Measurements from ENCODE around the gene NAGPA. TPM values are rescaled to one million over a fixed set of nuclear protein-coding genes. Genes with fewer than 3 reads are reported as not detected.

The NAGPA gene
- total RNA-seq, 1 donor from 2014 or later, result 17.4 TPM

- Histone ChIP-seq H3K9me3 (ENCODE audit: insufficient read depth, low read depth, low read length) (peaks cover 3% of the 10 kb centered on the region), H3K4me1 (ENCODE audit: insufficient read depth, low read length) (no peaks in the 10 kb centered on the region), H4K20me1 (ENCODE audit: insufficient read depth, low read length) (no peaks in the 10 kb centered on the region), H3K9ac (ENCODE audit: low read length) (no peak overlapping the region), H3K4me3 (ENCODE audit: insufficient read depth, low read depth, low read length) (no peak overlapping the region), H3K36me3 (ENCODE audit: insufficient read depth, low read length) (no peaks in the 10 kb centered on the region), H2AFZ (ENCODE audit: low read depth, low read length) (no peak overlapping the region), H3K27ac (ENCODE audit: low read depth, low read length) (no peak overlapping the region), H3K79me2 (ENCODE audit: insufficient read depth, low read length) (no peaks in the 10 kb centered on the region), H3K27me3 (ENCODE audit: insufficient read depth, low read length) (peaks cover 23% of the 10 kb centered on the region), H3K4me2 (ENCODE audit: low read length) (no peak overlapping the region)
- FAIRE-seq (no peak), DNase-seq (ENCODE audit: low read depth) (no peak)
- TF ChIP-seq EZH2 (IDR thresholded peaks at IDR 0.05; ENCODE audit: insufficient read depth, low read length) (no peak), CTCF (IDR thresholded peaks at IDR 0.05; ENCODE audit: insufficient read depth, low read depth, low read length) (no peak)
- Mint-ChIP-seq H3K4me1 (ENCODE audit: low read depth, unreplicated experiment) (no peaks in the 10 kb centered on the region), H3K9me3 (ENCODE audit: unreplicated experiment) (no peaks in the 10 kb centered on the region), H3K27me3 (ENCODE audit: low read depth, unreplicated experiment) (peaks cover 16% of the 10 kb centered on the region), H3K36me3 (ENCODE audit: low read depth, unreplicated experiment) (no peaks in the 10 kb centered on the region), H3K4me3 (ENCODE audit: unreplicated experiment) (no peak overlapping the region), H3K27ac (ENCODE audit: unreplicated experiment) (no peak overlapping the region)
These were observed 51.5 kb downstream of the NAGPA start for GRCh38 chr16:4982056-4982867.

GRCh38 chr16:4981473-4981872 lies 52.3 kb downstream of the NAGPA start:
- no peaks in the 10 kb centered on the region for H3K4me1 ChIP-seq (ENCODE audit: insufficient read depth, low read length)
- no peaks in the 10 kb centered on the region for H4K20me1 ChIP-seq (ENCODE audit: insufficient read depth, low read length)
- no peak overlapping the region for H3K4me3 ChIP-seq (ENCODE audit: insufficient read depth, low read depth, low read length)
- no peak overlapping the region for H3K9ac ChIP-seq (ENCODE audit: low read length)
- H3K36me3 ChIP-seq (ENCODE audit: insufficient read depth, low read length), result no peaks in the 10 kb centered on the region
- no peak for FAIRE-seq
- no peak overlapping the region for H3K27ac ChIP-seq (ENCODE audit: low read depth, low read length)
- H3K9me3 Mint-ChIP-seq (ENCODE audit: unreplicated experiment), result no peaks in the 10 kb centered on the region
- H3K4me3 Mint-ChIP-seq (ENCODE audit: unreplicated experiment), result no peak overlapping the region
- H3K36me3 Mint-ChIP-seq (ENCODE audit: low read depth, unreplicated experiment), result no peaks in the 10 kb centered on the region
- H3K27me3 ChIP-seq (ENCODE audit: insufficient read depth, low read length), result peaks cover 15% of the 10 kb centered on the region
- H3K79me2 ChIP-seq (ENCODE audit: insufficient read depth, low read length), result no peaks in the 10 kb centered on the region
- H3K27ac Mint-ChIP-seq (ENCODE audit: unreplicated experiment), result no peak overlapping the region
- H3K4me1 Mint-ChIP-seq (ENCODE audit: low read depth, unreplicated experiment), result no peaks in the 10 kb centered on the region
- H3K27me3 Mint-ChIP-seq (ENCODE audit: low read depth, unreplicated experiment), result peaks cover 11% of the 10 kb centered on the region
- no peak overlapping the region for H2AFZ ChIP-seq (ENCODE audit: low read depth, low read length)
- DNase-seq (ENCODE audit: low read depth), result no peak
- no peak overlapping the region for H3K4me2 ChIP-seq (ENCODE audit: low read length)
- H3K9me3 ChIP-seq (ENCODE audit: insufficient read depth, low read depth, low read length), result peaks cover 3% of the 10 kb centered on the region
- no peak for TF ChIP-seq CTCF (IDR thresholded peaks at IDR 0.05; ENCODE audit: insufficient read depth, low read depth, low read length)
- no peak for TF ChIP-seq EZH2 (IDR thresholded peaks at IDR 0.05; ENCODE audit: insufficient read depth, low read length)

DNA sequence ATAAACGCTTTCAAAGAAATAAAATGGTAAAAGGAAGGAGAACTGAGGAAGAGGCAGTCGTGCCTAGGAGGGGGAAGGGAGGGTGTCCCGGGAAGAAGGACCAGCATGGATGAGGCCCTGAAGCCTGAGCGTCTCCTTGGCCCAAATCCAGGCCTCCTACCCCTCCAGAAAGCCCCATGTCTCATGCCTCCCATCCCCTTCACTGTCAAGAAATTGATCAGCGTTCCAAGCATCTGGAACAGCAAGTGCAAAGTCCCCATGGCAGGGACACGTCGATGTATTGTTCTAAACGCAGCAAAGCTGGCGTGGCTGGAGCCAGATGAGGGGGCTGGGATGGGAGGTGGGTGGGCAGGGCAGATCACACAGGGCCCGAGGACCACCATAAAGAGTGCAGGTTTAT lies 53.0 kb downstream of the NAGPA start:
- Histone ChIP-seq H3K9me3 (ENCODE audit: insufficient read depth, low read depth, low read length) (no peaks in the 10 kb centered on the region), H3K27ac (ENCODE audit: low read depth, low read length) (no peak overlapping the region), H3K9ac (ENCODE audit: low read length) (no peak overlapping the region), H3K79me2 (ENCODE audit: insufficient read depth, low read length) (no peaks in the 10 kb centered on the region), H3K27me3 (ENCODE audit: insufficient read depth, low read length) (peaks cover 11% of the 10 kb centered on the region), H2AFZ (ENCODE audit: low read depth, low read length) (no peak overlapping the region), H4K20me1 (ENCODE audit: insufficient read depth, low read length) (no peaks in the 10 kb centered on the region), H3K4me3 (ENCODE audit: insufficient read depth, low read depth, low read length) (no peak overlapping the region), H3K36me3 (ENCODE audit: insufficient read depth, low read length) (no peaks in the 10 kb centered on the region), H3K4me1 (ENCODE audit: insufficient read depth, low read length) (no peaks in the 10 kb centered on the region), H3K4me2 (ENCODE audit: low read length) (no peak overlapping the region)
- no peak overlapping the region for H3K27ac Mint-ChIP-seq (ENCODE audit: unreplicated experiment)
- H3K4me1 Mint-ChIP-seq (ENCODE audit: low read depth, unreplicated experiment), result no peaks in the 10 kb centered on the region
- H3K27me3 Mint-ChIP-seq (ENCODE audit: low read depth, unreplicated experiment), result peaks cover 9% of the 10 kb centered on the region
- H3K9me3 Mint-ChIP-seq (ENCODE audit: unreplicated experiment), result no peaks in the 10 kb centered on the region
- no peak overlapping the region for H3K4me3 Mint-ChIP-seq (ENCODE audit: unreplicated experiment)
- no peak for TF ChIP-seq EZH2 (IDR thresholded peaks at IDR 0.05; ENCODE audit: insufficient read depth, low read length)
- no peak for TF ChIP-seq CTCF (IDR thresholded peaks at IDR 0.05; ENCODE audit: insufficient read depth, low read depth, low read length)
- H3K36me3 Mint-ChIP-seq (ENCODE audit: low read depth, unreplicated experiment), result no peaks in the 10 kb centered on the region
- FAIRE-seq, result no peak
- no peak for DNase-seq (ENCODE audit: low read depth)
